ENCODE results near the gene PCDHGA6.
"Not testable (repeated sequence)": the region's sequence is repeated elsewhere in the genome, so short reads cannot be mapped to it uniquely, and the experiment has no call there.

The PCDHGA6 gene

GRCh38 chr5:141397756-141398551 is 24.3 kb downstream of the PCDHGA6 start, which contains the start of gene PCDHGB5:
PCDHGB5 (plus strand) TSS chr5:141397947; CDS start chr5:141398128, 181 bp downstream.
- peak; percentile 32 for TF ChIP-seq CTCF (IDR thresholded peaks at IDR 0.05; ENCODE audit: insufficient read depth, low read length)
- not testable (repeated sequence) for H3K27me3 ChIP-seq (ENCODE audit: insufficient read depth, poor library complexity, severe bottlenecking); H3K27ac ChIP-seq (replicated peaks)
- peak in 1 of 2 experiments; percentile 57 for DNase-seq (ENCODE audit: low read depth in 1 of 2, low spot score in 1 of 2)
- H3K4me3 ChIP-seq (replicated peaks; ENCODE audit: insufficient read depth, low read length): peak within 1 kb of the TSS; percentile 23

- Histone ChIP-seq H3K27ac (replicated peaks) (no peak overlapping the region), H3K27me3 (ENCODE audit: insufficient read depth, poor library complexity, severe bottlenecking) (no peaks in the 10 kb centered on the region), H3K4me3 (replicated peaks; ENCODE audit: insufficient read depth, low read length) (no peak overlapping the region)
- DNase-seq (ENCODE audit: low read depth in 1 of 2, low spot score in 1 of 2): no peak
- TF ChIP-seq REST (IDR thresholded peaks at IDR 0.05; ENCODE audit: insufficient replicate concordance, low read depth) (no peak), GABPA (IDR thresholded peaks at IDR 0.05; ENCODE audit: low read depth) (no peak), POLR2AphosphoS5 (IDR thresholded peaks at IDR 0.05; ENCODE audit: low read depth) (no peak), SPI1 (IDR thresholded peaks at IDR 0.05; ENCODE audit: borderline replicate concordance, low read depth) (no peak), CTCF (IDR thresholded peaks at IDR 0.05; ENCODE audit: insufficient read depth, low read length) (no peak)
Measured at GRCh38 chr5:141398608-141399007, 24.9 kb downstream of the PCDHGA6 start.

GRCh38 chr5:141399555-141400258 is 26.0 kb downstream of the PCDHGA6 start:
- Histone ChIP-seq H3K4me3 (replicated peaks; ENCODE audit: insufficient read depth, low read length) (no peak overlapping the region), H3K27me3 (ENCODE audit: insufficient read depth, poor library complexity, severe bottlenecking) (no peaks in the 10 kb centered on the region), H3K27ac (replicated peaks) (no peak overlapping the region)
- TF ChIP-seq GABPA (IDR thresholded peaks at IDR 0.05; ENCODE audit: low read depth): no peak
- TF ChIP-seq SPI1 (IDR thresholded peaks at IDR 0.05; ENCODE audit: borderline replicate concordance, low read depth): no peak
- no peak for TF ChIP-seq REST (IDR thresholded peaks at IDR 0.05; ENCODE audit: insufficient replicate concordance, low read depth)
- TF ChIP-seq POLR2AphosphoS5 (IDR thresholded peaks at IDR 0.05; ENCODE audit: low read depth): no peak
- TF ChIP-seq CTCF (IDR thresholded peaks at IDR 0.05; ENCODE audit: insufficient read depth, low read length): no peak
- no peak for DNase-seq (ENCODE audit: low read depth in 1 of 2, low spot score in 1 of 2)

All from HL-60 (cell line).